ENCODE measurements around the gene SUSD1. TPM values are rescaled to one million over a fixed set of nuclear protein-coding genes. Genes with fewer than 3 reads are reported as not detected.

Gene SUSD1
- total RNA-seq, 1 donor from 2014 or later, result 7.6 TPM

GRCh38 chr9:112034216-112034611 is 140.9 kb downstream of the SUSD1 start:
- no peak for DNase-seq (ENCODE audit: low spot score)
- Mint-ChIP-seq H3K4me1 (ENCODE audit: low read depth) (peaks cover 42% of the 10 kb centered on the region), H3K4me3 (ENCODE audit: low read depth) (no peak overlapping the region), H3K9me3 (no peaks in the 10 kb centered on the region), H3K36me3 (ENCODE audit: low read depth) (peaks cover 10% of the 10 kb centered on the region), H3K27ac (no peak overlapping the region), H3K27me3 (ENCODE audit: low read depth) (peaks cover 18% of the 10 kb centered on the region)
- intact Hi-C loops (cut with micrococcal nuclease), result loop anchor here (5.0 kb wide), 1 partner anchor 183 kb away; no protein-coding TSS in a partner anchor

GRCh38 chr9:112033237-112034215 is 141.6 kb downstream of the SUSD1 start:
- Mint-ChIP-seq H3K4me3 (ENCODE audit: low read depth) (no peak overlapping the region), H3K27me3 (ENCODE audit: low read depth) (peaks cover 15% of the 10 kb centered on the region), H3K27ac (no peak overlapping the region), H3K36me3 (ENCODE audit: low read depth) (peaks cover 6% of the 10 kb centered on the region), H3K9me3 (no peaks in the 10 kb centered on the region), H3K4me1 (ENCODE audit: low read depth) (peaks cover 44% of the 10 kb centered on the region)
- intact Hi-C loops (cut with micrococcal nuclease), result loop anchor here (5.0 kb wide), 1 partner anchor 184 kb away; no protein-coding TSS in a partner anchor
- no peak for DNase-seq (ENCODE audit: low spot score)

GRCh38 chr9:112032743-112033142 is 142.4 kb downstream of the SUSD1 start:
- intact Hi-C loops (cut with micrococcal nuclease), result loop anchor here (1.0 to 5.0 kb wide), 2 partner anchors 116 to 185 kb away; no protein-coding TSS in a partner anchor
- Mint-ChIP-seq H3K27me3 (ENCODE audit: low read depth) (peaks cover 15% of the 10 kb centered on the region), H3K27ac (no peak overlapping the region), H3K4me1 (ENCODE audit: low read depth) (peaks cover 43% of the 10 kb centered on the region), H3K9me3 (no peaks in the 10 kb centered on the region), H3K4me3 (ENCODE audit: low read depth) (no peak overlapping the region), H3K36me3 (ENCODE audit: low read depth) (peaks cover 6% of the 10 kb centered on the region)
- no peak for DNase-seq (ENCODE audit: low spot score)

- DNase-seq (ENCODE audit: low spot score), result no peak
- Mint-ChIP-seq H3K36me3 (ENCODE audit: low read depth) (peaks cover 6% of the 10 kb centered on the region), H3K27ac (no peak overlapping the region), H3K4me1 (ENCODE audit: low read depth) (peaks cover 36% of the 10 kb centered on the region), H3K9me3 (no peaks in the 10 kb centered on the region), H3K4me3 (ENCODE audit: low read depth) (no peak overlapping the region), H3K27me3 (ENCODE audit: low read depth) (peaks cover 15% of the 10 kb centered on the region)
- intact Hi-C loops (cut with micrococcal nuclease), result loop anchor here (1.0 to 5.0 kb wide), 2 partner anchors 116 to 185 kb away; no protein-coding TSS in a partner anchor
These were observed 143.1 kb downstream of the SUSD1 start for GRCh38 chr9:112032009-112032408.

- H3K4me1 Mint-ChIP-seq (ENCODE audit: low read depth), result peaks cover 33% of the 10 kb centered on the region
- DNase-seq (ENCODE audit: low spot score), result no peak
- no peaks in the 10 kb centered on the region for H3K9me3 Mint-ChIP-seq
- H3K27me3 Mint-ChIP-seq (ENCODE audit: low read depth), result peaks cover 15% of the 10 kb centered on the region
- no peak overlapping the region for H3K4me3 Mint-ChIP-seq (ENCODE audit: low read depth)
- intact Hi-C loops (cut with micrococcal nuclease), result loop anchor here (5.0 kb wide), 1 partner anchor 186 kb away; no protein-coding TSS in a partner anchor
- peaks cover 6% of the 10 kb centered on the region for H3K36me3 Mint-ChIP-seq (ENCODE audit: low read depth)
- no peak overlapping the region for H3K27ac Mint-ChIP-seq
These were observed 143.7 kb downstream of the SUSD1 start for GRCh38 chr9:112031400-112031799.

GRCh38 chr9:112029921-112030444 is 145.1 kb downstream of the SUSD1 start:
- no peak for DNase-seq (ENCODE audit: low spot score)
- no peaks in the 10 kb centered on the region for H3K9me3 Mint-ChIP-seq
- H3K36me3 Mint-ChIP-seq (ENCODE audit: low read depth), result no peaks in the 10 kb centered on the region
- intact Hi-C loops (cut with micrococcal nuclease), result loop anchor here (1.0 to 5.0 kb wide), 3 partner anchors 7 to 187 kb away; no protein-coding TSS in a partner anchor
- no peak overlapping the region for H3K4me3 Mint-ChIP-seq (ENCODE audit: low read depth)
- no peak overlapping the region for H3K27ac Mint-ChIP-seq
- peaks cover 33% of the 10 kb centered on the region for H3K4me1 Mint-ChIP-seq (ENCODE audit: low read depth)
- H3K27me3 Mint-ChIP-seq (ENCODE audit: low read depth), result peaks cover 16% of the 10 kb centered on the region

GRCh38 chr9:112028242-112029221 is 146.6 kb downstream of the SUSD1 start:
- intact Hi-C loops (cut with micrococcal nuclease), result loop anchor here (1.0 to 2.0 kb wide), 2 partner anchors 9 to 16 kb away; no protein-coding TSS in a partner anchor
- H3K36me3 Mint-ChIP-seq (ENCODE audit: low read depth), result no peaks in the 10 kb centered on the region
- H3K4me1 Mint-ChIP-seq (ENCODE audit: low read depth), result peaks cover 29% of the 10 kb centered on the region
- DNase-seq (ENCODE audit: low spot score), result no peak
- no peaks in the 10 kb centered on the region for H3K9me3 Mint-ChIP-seq
- peaks cover 7% of the 10 kb centered on the region for H3K27me3 Mint-ChIP-seq (ENCODE audit: low read depth)
- H3K27ac Mint-ChIP-seq, result no peak overlapping the region
- no peak overlapping the region for H3K4me3 Mint-ChIP-seq (ENCODE audit: low read depth)

- Mint-ChIP-seq H3K4me1 (ENCODE audit: low read depth) (peaks cover 17% of the 10 kb centered on the region), H3K27me3 (ENCODE audit: low read depth) (peaks cover 16% of the 10 kb centered on the region), H3K9me3 (no peaks in the 10 kb centered on the region), H3K4me3 (ENCODE audit: low read depth) (no peak overlapping the region), H3K27ac (no peak overlapping the region), H3K36me3 (ENCODE audit: low read depth) (no peaks in the 10 kb centered on the region)
- intact Hi-C loops (cut with micrococcal nuclease), result no loop called here
- DNase-seq (ENCODE audit: low spot score), result no peak
These were observed 149.2 kb downstream of the SUSD1 start for GRCh38 chr9:112025850-112026249.

- H3K4me3 Mint-ChIP-seq (ENCODE audit: low read depth), result no peak overlapping the region
- intact Hi-C loops (cut with micrococcal nuclease), result loop anchor here (2.0 kb wide), 1 partner anchor 15 kb away; no protein-coding TSS in a partner anchor
- no peak for DNase-seq (ENCODE audit: low spot score)
- no peaks in the 10 kb centered on the region for H3K36me3 Mint-ChIP-seq (ENCODE audit: low read depth)
- H3K4me1 Mint-ChIP-seq (ENCODE audit: low read depth), result peaks cover 7% of the 10 kb centered on the region
- no peaks in the 10 kb centered on the region for H3K9me3 Mint-ChIP-seq
- peaks cover 26% of the 10 kb centered on the region for H3K27me3 Mint-ChIP-seq (ENCODE audit: low read depth)
- H3K27ac Mint-ChIP-seq, result no peak overlapping the region
These were observed 153.4 kb downstream of the SUSD1 start for GRCh38 chr9:112021742-112022141.

GRCh38 chr9:112020680-112021596 is 154.2 kb downstream of the SUSD1 start:
- Mint-ChIP-seq H3K36me3 (ENCODE audit: low read depth) (no peaks in the 10 kb centered on the region), H3K27me3 (ENCODE audit: low read depth) (peaks cover 27% of the 10 kb centered on the region), H3K27ac (no peak overlapping the region), H3K4me1 (ENCODE audit: low read depth) (peaks cover 7% of the 10 kb centered on the region), H3K9me3 (no peaks in the 10 kb centered on the region), H3K4me3 (ENCODE audit: low read depth) (no peak overlapping the region)
- DNase-seq (ENCODE audit: low spot score), result no peak
- intact Hi-C loops (cut with micrococcal nuclease), result loop anchor here (2.0 kb wide), 1 partner anchor 16 kb away; no protein-coding TSS in a partner anchor

GRCh38 chr9:112017878-112018277 is 157.2 kb downstream of the SUSD1 start:
- no peaks in the 10 kb centered on the region for H3K9me3 Mint-ChIP-seq
- peaks cover 13% of the 10 kb centered on the region for H3K4me1 Mint-ChIP-seq (ENCODE audit: low read depth)
- peaks cover 35% of the 10 kb centered on the region for H3K27me3 Mint-ChIP-seq (ENCODE audit: low read depth)
- no peak overlapping the region for H3K4me3 Mint-ChIP-seq (ENCODE audit: low read depth)
- no peak for DNase-seq (ENCODE audit: low spot score)
- H3K27ac Mint-ChIP-seq, result no peak overlapping the region
- intact Hi-C loops (cut with micrococcal nuclease), result no loop called here
- no peaks in the 10 kb centered on the region for H3K36me3 Mint-ChIP-seq (ENCODE audit: low read depth)

Data from activated T-helper 2 cell treated with anti-CD3 and anti-CD28 coated beads, Interferon-gamma antibody, Interleukin-2, Interleukin-4, amounts not matched to agents 10 μg/mL and 5 μg/mL and 100 μg/mL, durations not matched to agents 14 hours and 24 hours and 36 hours (primary cell).